ENCODE measurements around the gene ARFIP2.

ARFIP2 gene

GRCh38 chr11:6516865-6517264 lies 35.7 kb upstream of the ARFIP2 start:
- Histone ChIP-seq H3K9me2 (replicated peaks; ENCODE audit: insufficient read depth, low read length) (no peaks in the 10 kb centered on the region), H4K20me1 (ENCODE audit: low read depth, low read length) (no peaks in the 10 kb centered on the region), H3K27me3 (ENCODE audit: low read length) (no peaks in the 10 kb centered on the region), H3K36me3 (ENCODE audit: low read length) (peaks cover 28% of the 10 kb centered on the region; the same call in 1 of the 2 replicates), H3K79me2 (ENCODE audit: insufficient read depth, low read length) (no peaks in the 10 kb centered on the region), H3K9ac (ENCODE audit: low read length) (no peak overlapping the region), H2AFZ (ENCODE audit: low read depth, low read length, severe bottlenecking) (no peak overlapping the region), H3K27ac (ENCODE audit: low read depth, low read length) (no peak overlapping the region), H3K9me3 (ENCODE audit: insufficient read depth, low read length) (no peaks in the 10 kb centered on the region), H3K4me3 (ENCODE audit: insufficient read depth, low read length, poor library complexity, severe bottlenecking) (no peak overlapping the region), H3F3A (ENCODE audit: insufficient read depth) (no peaks in the 10 kb centered on the region), H3K4me2 (ENCODE audit: low read depth, low read length, poor library complexity, severe bottlenecking) (no peak overlapping the region)
- TF ChIP-seq EZH2phosphoT487 (conservative IDR thresholded peaks at IDR 0.05; ENCODE audit: low read length) (no peak), CTCF (IDR thresholded peaks at IDR 0.05; ENCODE audit: insufficient read depth, low read length, poor library complexity, severe bottlenecking) (no peak)

DNA sequence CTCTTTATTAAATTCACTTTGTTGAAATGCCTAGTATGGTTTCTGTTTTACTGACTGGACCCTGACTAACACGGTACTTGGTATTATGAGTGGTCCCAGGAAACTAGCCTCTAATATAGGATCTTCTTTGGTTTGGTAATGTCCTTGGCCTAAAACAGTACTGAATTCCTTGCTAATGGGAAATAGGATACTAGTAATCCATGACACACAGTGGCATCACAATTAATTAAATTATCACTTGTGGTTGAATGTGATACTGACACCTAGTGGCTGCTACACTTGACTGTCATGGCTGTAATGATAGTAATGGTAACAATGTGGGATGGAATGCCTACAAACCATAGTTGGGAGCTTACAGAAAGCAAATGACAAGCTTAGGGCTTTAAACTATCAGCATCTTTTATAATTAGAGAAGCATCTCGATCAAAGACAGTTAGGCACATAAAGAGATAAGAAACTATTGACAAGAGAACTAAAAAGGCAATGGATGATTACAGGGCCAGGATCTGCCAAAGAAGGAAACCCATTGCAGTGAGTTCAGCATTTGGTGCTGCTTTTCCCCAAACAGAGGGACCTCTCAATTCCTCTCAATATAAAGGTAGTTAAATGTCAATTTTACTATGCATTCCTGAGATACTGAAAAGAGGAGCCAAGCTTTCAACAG lies 24.6 kb upstream of the ARFIP2 start:
- H3K4me2 ChIP-seq (ENCODE audit: low read depth, low read length, poor library complexity, severe bottlenecking): no peak overlapping the region
- H3K79me2 ChIP-seq (ENCODE audit: insufficient read depth, low read length): no peaks in the 10 kb centered on the region
- H3K4me3 ChIP-seq (ENCODE audit: insufficient read depth, low read length, poor library complexity, severe bottlenecking): no peak overlapping the region
- H3K9me2 ChIP-seq (replicated peaks; ENCODE audit: insufficient read depth, low read length): no peaks in the 10 kb centered on the region
- H3K9ac ChIP-seq (ENCODE audit: low read length): no peak overlapping the region
- H2AFZ ChIP-seq (ENCODE audit: low read depth, low read length, severe bottlenecking): no peak overlapping the region
- H3K36me3 ChIP-seq (ENCODE audit: low read length): peaks cover 23% of the 10 kb centered on the region; the same call in 1 of the 2 replicates
- no peaks in the 10 kb centered on the region for H3K9me3 ChIP-seq (ENCODE audit: insufficient read depth, low read length)
- no peak overlapping the region for H3K27ac ChIP-seq (ENCODE audit: low read depth, low read length)
- no peaks in the 10 kb centered on the region for H3K27me3 ChIP-seq (ENCODE audit: low read length)
- TF ChIP-seq EZH2phosphoT487 (conservative IDR thresholded peaks at IDR 0.05; ENCODE audit: low read length) (no peak), CTCF (IDR thresholded peaks at IDR 0.05; ENCODE audit: insufficient read depth, low read length, poor library complexity, severe bottlenecking) (peak; percentile 98)
- H3F3A ChIP-seq (ENCODE audit: insufficient read depth): no peaks in the 10 kb centered on the region
- no peaks in the 10 kb centered on the region for H4K20me1 ChIP-seq (ENCODE audit: low read depth, low read length)

- Histone ChIP-seq H3K9me3 (ENCODE audit: insufficient read depth, low read length) (no peaks in the 10 kb centered on the region), H3K27ac (ENCODE audit: low read depth, low read length) (no peak overlapping the region)
Measured at GRCh38 chr11:6504166-6504565, 23.0 kb upstream of the ARFIP2 start.

More at GRCh38 chr11:6504166-6504565, 23.0 kb upstream of the ARFIP2 start:
- H3K27me3 ChIP-seq (ENCODE audit: low read length): no peaks in the 10 kb centered on the region
- no peaks in the 10 kb centered on the region for H4K20me1 ChIP-seq (ENCODE audit: low read depth, low read length)
- peaks cover 13% of the 10 kb centered on the region; the same call in 1 of the 2 replicates for H3K36me3 ChIP-seq (ENCODE audit: low read length)
- TF ChIP-seq CTCF (IDR thresholded peaks at IDR 0.05; ENCODE audit: insufficient read depth, low read length, poor library complexity, severe bottlenecking) (no peak), EZH2phosphoT487 (conservative IDR thresholded peaks at IDR 0.05; ENCODE audit: low read length) (no peak)
- H3K4me2 ChIP-seq (ENCODE audit: low read depth, low read length, poor library complexity, severe bottlenecking): no peak overlapping the region
- no peak overlapping the region for H3K4me3 ChIP-seq (ENCODE audit: insufficient read depth, low read length, poor library complexity, severe bottlenecking)
- no peaks in the 10 kb centered on the region for H3K79me2 ChIP-seq (ENCODE audit: insufficient read depth, low read length)
- no peak overlapping the region for H3K9ac ChIP-seq (ENCODE audit: low read length)
- no peak overlapping the region for H2AFZ ChIP-seq (ENCODE audit: low read depth, low read length, severe bottlenecking)
- no peaks in the 10 kb centered on the region for H3F3A ChIP-seq (ENCODE audit: insufficient read depth)
- H3K9me2 ChIP-seq (replicated peaks; ENCODE audit: insufficient read depth, low read length): no peaks in the 10 kb centered on the region

Measured in SU-DHL-6 (cell line).